ENCODE data around the gene ICAM4.

Gene ICAM4

DNA sequence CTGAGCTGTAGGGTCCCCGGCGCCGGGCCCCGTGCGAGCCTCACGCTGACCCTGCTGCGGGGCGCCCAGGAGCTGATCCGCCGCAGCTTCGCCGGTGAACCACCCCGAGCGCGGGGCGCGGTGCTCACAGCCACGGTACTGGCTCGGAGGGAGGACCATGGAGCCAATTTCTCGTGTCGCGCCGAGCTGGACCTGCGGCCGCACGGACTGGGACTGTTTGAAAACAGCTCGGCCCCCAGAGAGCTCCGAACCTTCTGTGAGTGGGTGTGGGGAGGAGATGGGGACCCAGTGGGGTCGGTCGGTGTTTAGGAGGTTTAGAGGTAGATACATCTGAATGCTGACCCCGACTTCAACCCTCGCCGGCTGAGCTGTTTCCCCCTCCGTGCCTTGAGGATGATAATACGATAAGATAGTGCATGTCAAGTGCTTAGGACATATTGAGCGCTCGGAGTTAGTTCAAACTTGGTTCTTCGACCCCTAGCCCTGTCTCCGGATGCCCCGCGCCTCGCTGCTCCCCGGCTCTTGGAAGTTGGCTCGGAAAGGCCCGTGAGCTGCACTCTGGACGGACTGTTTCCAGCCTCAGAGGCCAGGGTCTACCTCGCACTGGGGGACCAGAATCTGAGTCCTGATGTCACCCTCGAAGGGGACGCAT is 4.9 kb downstream of the ICAM4 start:
- peaks cover 100% of the 10 kb centered on the region for H3K27me3 Mint-ChIP-seq (ENCODE audit: low read depth, poor library complexity)
- DNase-seq = no peak
- no peak overlapping the region for H3K27ac Mint-ChIP-seq
- no peak for TF ChIP-seq CTCF (IDR thresholded peaks at IDR 0.05)
- peaks cover 26% of the 10 kb centered on the region for H3K4me1 Mint-ChIP-seq
- peak overlapping the region; percentile 69 for H3K4me3 Mint-ChIP-seq
- H3K9me3 Mint-ChIP-seq = no peaks in the 10 kb centered on the region
- H3K36me3 Mint-ChIP-seq (ENCODE audit: low read depth) = no peaks in the 10 kb centered on the region

DNA sequence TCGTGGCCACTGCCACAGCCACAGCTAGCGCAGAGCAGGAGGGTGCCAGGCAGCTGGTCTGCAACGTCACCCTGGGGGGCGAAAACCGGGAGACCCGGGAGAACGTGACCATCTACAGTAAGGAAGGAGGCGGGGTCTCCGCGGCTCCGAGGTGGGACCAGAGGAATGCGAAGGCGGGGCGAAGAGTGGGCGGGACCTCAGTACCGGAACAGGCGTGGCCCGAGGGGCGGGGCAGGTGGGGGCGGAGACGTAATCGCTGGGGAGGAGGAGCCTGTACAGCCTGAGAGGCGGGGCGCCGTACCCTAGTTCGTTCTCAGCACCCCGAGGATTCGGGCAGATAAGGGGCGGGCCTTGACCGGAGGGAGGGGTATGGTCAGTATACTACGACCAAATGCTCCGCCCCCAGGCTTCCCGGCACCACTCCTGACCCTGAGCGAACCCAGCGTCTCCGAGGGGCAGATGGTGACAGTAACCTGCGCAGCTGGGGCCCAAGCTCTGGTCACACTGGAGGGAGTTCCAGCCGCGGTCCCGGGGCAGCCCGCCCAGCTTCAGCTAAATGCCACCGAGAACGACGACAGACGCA is 5.5 kb downstream of the ICAM4 start:
- no peak for TF ChIP-seq CTCF (IDR thresholded peaks at IDR 0.05)
- Mint-ChIP-seq H3K4me1 (peaks cover 26% of the 10 kb centered on the region), H3K4me3 (peak overlapping the region; percentile 65), H3K36me3 (ENCODE audit: low read depth) (no peaks in the 10 kb centered on the region), H3K27ac (no peak overlapping the region), H3K27me3 (ENCODE audit: low read depth, poor library complexity) (peaks cover 100% of the 10 kb centered on the region), H3K9me3 (no peaks in the 10 kb centered on the region)
- DNase-seq = peak; percentile 92

GRCh38 chr19:10292789-10293636 is 6.3 kb downstream of the ICAM4 start:
- H3K4me3 Mint-ChIP-seq = peak overlapping the region; percentile 65
- H3K27me3 Mint-ChIP-seq (ENCODE audit: low read depth, poor library complexity) = peaks cover 100% of the 10 kb centered on the region
- H3K4me1 Mint-ChIP-seq = peaks cover 26% of the 10 kb centered on the region
- no peak overlapping the region for H3K27ac Mint-ChIP-seq
- H3K9me3 Mint-ChIP-seq = no peaks in the 10 kb centered on the region
- peak; percentile 29 for DNase-seq
- H3K36me3 Mint-ChIP-seq (ENCODE audit: low read depth) = no peaks in the 10 kb centered on the region
- TF ChIP-seq CTCF (IDR thresholded peaks at IDR 0.05) = no peak

GRCh38 chr19:10293637-10294367 is 7.0 kb downstream of the ICAM4 start:
- H3K27ac Mint-ChIP-seq = no peak overlapping the region
- H3K4me3 Mint-ChIP-seq = no peak overlapping the region

GRCh38 chr19:10294368-10294697 is 7.6 kb downstream of the ICAM4 start:
- H3K4me1 Mint-ChIP-seq = peaks cover 19% of the 10 kb centered on the region
- no peak for TF ChIP-seq CTCF (IDR thresholded peaks at IDR 0.05)
- no peaks in the 10 kb centered on the region for H3K36me3 Mint-ChIP-seq (ENCODE audit: low read depth)
- H3K9me3 Mint-ChIP-seq = no peaks in the 10 kb centered on the region
- DNase-seq = peak; percentile 65
- no peak overlapping the region for H3K27ac Mint-ChIP-seq
- peak overlapping the region; percentile 36 for H3K4me3 Mint-ChIP-seq
- H3K27me3 Mint-ChIP-seq (ENCODE audit: low read depth, poor library complexity) = peaks cover 99% of the 10 kb centered on the region

More at GRCh38 chr19:10293637-10294367, 7.0 kb downstream of the ICAM4 start:
- TF ChIP-seq CTCF (IDR thresholded peaks at IDR 0.05) = no peak
- Mint-ChIP-seq H3K4me1 (peaks cover 21% of the 10 kb centered on the region), H3K36me3 (ENCODE audit: low read depth) (no peaks in the 10 kb centered on the region), H3K27me3 (ENCODE audit: low read depth, poor library complexity) (peaks cover 99% of the 10 kb centered on the region), H3K9me3 (no peaks in the 10 kb centered on the region)
- no peak for DNase-seq

All from nephron progenitor cell (in vitro differentiated cells).